NCI-H146 treated with DMSO at 0.1 percent for 48 hours (cell line): ENCODE measurements around the gene DLX2.

Experiments
- DNase-seq: peaks from one replicate; lab custom pipeline; 2025; ENCODE audit not compliant: unreplicated experiment; lab: John Stamatoyannopoulos, UW

The DLX2 gene

GRCh38 chr2:172094294-172095145 lies 8.2 kb downstream of the DLX2 start:
- no peak for DNase-seq

GRCh38 chr2:172093416-172094293 lies 9.0 kb downstream of the DLX2 start:
- no peak for DNase-seq

- DNase-seq: no peak
Measured at GRCh38 chr2:172092716-172093415, 9.8 kb downstream of the DLX2 start.

DNA sequence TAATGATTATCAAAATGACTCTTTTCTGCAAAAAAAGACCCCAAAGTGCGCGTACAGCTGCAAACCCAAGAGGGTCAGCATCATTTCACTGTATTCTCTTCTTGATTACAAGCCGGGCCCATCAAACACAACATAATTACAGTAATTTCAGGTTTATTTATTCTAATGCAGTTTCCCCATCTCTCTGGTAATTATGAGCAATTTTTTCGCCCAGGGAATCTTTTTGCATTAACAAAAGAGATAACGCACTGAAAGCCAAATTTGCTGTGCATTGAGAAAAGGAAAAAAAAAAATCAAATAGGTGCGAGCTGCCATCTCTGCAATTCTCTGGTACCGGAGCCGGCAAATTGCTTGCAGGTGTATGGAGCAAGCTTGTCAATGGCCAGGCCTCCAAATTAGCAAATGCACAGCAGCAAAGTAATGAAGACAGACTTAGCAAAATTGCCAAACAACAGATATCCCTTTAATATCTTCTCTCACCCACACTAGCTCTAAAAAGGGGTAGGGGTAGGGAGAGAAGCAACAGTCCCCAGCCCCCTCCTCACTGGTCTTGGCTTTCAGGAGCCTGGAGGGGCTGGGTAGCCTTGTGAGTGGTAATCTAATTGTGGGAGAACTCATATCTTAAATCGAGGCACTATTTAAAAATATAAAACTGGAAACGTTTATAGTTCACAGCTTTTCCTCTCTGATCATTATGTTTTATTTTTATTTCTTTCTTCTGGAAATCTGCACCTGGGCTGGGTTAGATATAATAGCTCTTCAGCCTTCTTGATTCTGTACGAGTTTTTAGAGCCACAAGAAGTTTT lies 10.7 kb downstream of the DLX2 start:
- DNase-seq: peak; percentile 94

GRCh38 chr2:172091000-172091641 lies 11.6 kb downstream of the DLX2 start:
- no peak for DNase-seq

- no peak for DNase-seq
Measured at GRCh38 chr2:172090044-172090961, 12.4 kb downstream of the DLX2 start.

GRCh38 chr2:172089633-172090032 lies 13.1 kb downstream of the DLX2 start:
- DNase-seq: no peak

GRCh38 chr2:172089005-172089504 lies 13.6 kb downstream of the DLX2 start:
- no peak for DNase-seq

DNA sequence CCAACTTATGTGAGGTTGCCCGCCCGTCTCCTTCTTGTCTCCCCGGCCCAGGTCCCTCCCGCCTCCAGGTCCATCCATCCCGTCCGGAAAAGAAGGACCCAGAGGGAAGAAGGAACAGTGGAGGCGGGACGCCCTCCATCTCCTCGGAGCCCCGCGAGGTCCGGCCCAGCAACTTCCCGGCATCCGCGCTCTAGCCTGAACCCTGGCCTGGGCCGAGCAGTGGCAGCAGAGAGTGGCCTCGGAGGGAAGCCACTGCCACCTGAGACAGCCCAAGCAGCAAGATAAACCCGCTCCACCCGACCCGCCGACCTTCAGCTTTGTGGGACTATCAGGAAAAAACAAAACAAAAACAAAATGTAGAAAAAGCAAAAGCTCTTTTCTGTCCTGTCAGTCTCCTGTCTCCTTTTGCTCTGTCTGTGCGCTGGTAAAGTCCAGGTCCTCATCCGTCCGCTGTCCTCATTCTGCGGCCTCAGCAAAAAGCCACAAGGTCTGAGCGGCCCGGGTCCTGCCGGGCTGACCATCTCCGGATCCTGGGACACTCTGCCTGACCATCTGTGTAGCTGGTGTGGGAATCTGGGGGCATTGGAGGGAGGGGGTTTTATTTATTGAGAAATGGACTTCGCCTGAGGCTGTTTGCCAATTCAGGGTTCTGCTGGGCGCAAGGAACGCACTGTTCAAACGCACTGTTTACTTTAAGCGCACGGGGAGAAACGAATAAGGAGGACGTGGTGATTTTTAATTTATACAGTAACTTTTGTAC lies 14.3 kb downstream of the DLX2 start:
- DNase-seq: no peak

- no peak for DNase-seq
Measured at GRCh38 chr2:172087780-172088244, 14.9 kb downstream of the DLX2 start.

- no peak for DNase-seq
Measured at GRCh38 chr2:172087207-172087779, 15.4 kb downstream of the DLX2 start.

DNA sequence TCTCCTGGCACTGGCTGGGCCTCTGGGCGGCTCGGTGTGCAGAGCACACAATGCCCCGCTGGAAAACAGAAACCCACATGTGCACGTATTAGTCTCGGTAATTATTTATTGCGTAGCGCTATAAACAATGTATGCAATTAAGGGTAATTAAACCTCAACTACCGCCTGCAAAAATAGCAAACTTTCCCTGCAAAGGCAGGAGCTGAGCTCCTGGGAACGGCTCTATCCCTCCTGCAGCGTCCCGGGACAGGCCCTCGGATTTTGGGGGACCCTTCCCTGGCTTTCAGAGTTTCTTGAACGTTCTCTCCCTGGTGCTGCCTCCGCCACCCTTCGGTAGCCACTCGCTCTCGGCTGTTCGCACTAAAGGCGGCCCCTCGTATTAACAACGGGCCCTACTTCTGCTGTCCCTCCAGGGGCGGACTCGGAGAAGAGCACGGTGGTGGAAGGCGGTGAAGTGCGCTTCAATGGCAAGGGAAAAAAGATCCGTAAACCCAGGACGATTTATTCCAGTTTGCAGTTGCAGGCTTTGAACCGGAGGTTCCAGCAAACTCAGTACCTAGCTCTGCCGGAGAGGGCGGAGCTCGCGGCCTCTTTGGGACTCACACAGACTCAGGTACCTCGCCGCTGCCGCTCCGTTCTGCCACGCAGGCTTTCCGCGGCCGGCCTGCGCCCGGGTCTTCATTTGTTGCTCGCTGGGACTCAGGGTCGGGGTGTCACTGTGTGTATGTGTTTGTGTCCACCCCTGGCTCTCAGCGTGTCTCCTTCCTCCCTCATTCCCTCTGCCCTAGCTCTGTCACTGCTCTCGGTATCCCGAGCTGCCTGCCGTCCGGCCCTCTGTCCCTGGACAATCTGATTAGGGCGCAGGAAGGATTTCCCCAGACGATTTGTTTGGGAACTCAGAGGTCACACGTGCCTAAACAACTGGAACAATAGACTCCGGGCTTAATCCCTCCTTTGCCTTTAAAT lies 16.2 kb downstream of the DLX2 start:
- DNase-seq: no peak

- DNase-seq: no peak
Measured at GRCh38 chr2:172085460-172086159, 17.1 kb downstream of the DLX2 start, which contains the start of gene DLX1. DLX1 (plus strand) TSS chr2:172085507; CDS start chr2:172085678, 171 bp downstream.

DNA sequence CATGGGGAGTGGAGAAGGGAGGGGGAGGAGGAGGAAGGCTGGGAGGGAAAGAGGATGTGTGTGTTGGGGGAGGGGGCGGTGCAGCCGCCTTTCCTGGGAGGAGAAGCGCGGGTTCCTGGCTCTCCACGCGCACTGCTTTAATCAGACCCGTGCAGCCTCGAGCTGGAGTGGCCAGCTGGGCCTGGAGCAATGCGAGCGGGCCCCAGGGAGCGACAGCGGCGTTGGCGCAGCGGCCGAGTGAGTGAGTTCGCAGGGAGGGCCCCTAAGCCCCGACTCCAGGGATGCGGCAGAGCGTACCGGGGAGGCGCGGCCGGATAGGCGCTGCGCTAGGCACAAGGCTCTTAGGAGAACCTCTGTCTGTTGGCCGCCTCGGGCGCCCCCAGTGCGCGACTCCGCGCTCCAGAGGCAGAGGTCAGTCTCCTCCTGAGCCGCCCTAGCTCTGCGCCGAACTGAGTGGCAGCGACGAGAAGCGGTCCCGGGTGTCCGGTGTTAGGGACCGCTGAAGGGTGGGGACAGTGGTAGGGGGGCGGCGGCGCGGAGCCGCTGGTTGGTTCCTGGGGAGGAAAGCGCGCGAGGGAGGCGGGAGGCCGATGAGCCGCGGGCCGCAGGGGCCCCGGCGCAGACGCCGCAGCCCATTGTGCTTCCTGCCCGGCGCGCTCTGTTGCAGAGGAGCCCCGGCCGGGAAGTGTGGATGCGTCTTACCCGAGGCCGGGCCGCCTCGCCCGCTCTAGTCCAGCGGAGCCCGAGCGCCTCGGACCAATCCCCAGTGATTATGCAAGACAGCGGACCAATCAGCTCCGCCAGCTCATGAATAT lies 17.8 kb downstream of the DLX2 start:
- DNase-seq: no peak

- no peak for DNase-seq
Measured at GRCh38 chr2:172084395-172084644, 18.4 kb downstream of the DLX2 start.
